ENCODE data around the gene SP4.

GRCh38 chr7:21469894-21470293 is 42.0 kb downstream of the SP4 start:
- no peak for TF ChIP-seq CTCF (IDR thresholded peaks at IDR 0.05)
- no peak for TF ChIP-seq POLR2A (IDR thresholded peaks at IDR 0.05)

All from Peyer's patch (tissue), 4 donors.